SJCRH30 (cell line): ENCODE measurements around the gene TNRC6A. TPM values are rescaled to one million over a fixed set of nuclear protein-coding genes. Genes with fewer than 3 reads are reported as not detected.
"Not testable (repeated sequence)": the region's sequence is repeated elsewhere in the genome, so short reads cannot be mapped to it uniquely, and the experiment has no call there.

Source experiments
- DNase-seq, 2 experiments: peaks; one replicate each; pipeline ENCODE4 v3.0.0-alpha.2; 2015 to 2020
- H3K27ac ChIP-seq: fragments of 250-450 bp; sonication (Bioruptor Pico); 2 replicates; pipeline ENCODE4 v1.5.1; 2020; ENCODE audit warnings: mild to moderate bottlenecking, moderate library complexity
- H3K27me3 ChIP-seq: fragments of 250-450 bp; sonication (Bioruptor Pico); 2 replicates; pipeline ENCODE4 v1.5.1; 2020; ENCODE audit warnings: mild to moderate bottlenecking, moderate library complexity
- H3K36me3 ChIP-seq: fragments of 250-450 bp; sonication (Bioruptor Pico); 2 replicates; pipeline ENCODE4 v1.5.1; 2020; ENCODE audit warnings: mild to moderate bottlenecking, moderate library complexity
- H3K4me1 ChIP-seq: fragments of 250-450 bp; sonication (Bioruptor Pico); 2 replicates; pipeline ENCODE4 v1.5.1; 2020; ENCODE audit warnings: mild to moderate bottlenecking, moderate library complexity
- H3K4me3 ChIP-seq: fragments of 250-450 bp; sonication (Bioruptor Pico); 2 replicates; pipeline ENCODE4 v1.5.1; 2020; ENCODE audit warnings: mild to moderate bottlenecking, moderate library complexity
- H3K9me3 ChIP-seq: fragments of 250-450 bp; sonication (Bioruptor Pico); replicated peaks from 2 replicates; pipeline ENCODE4 v1.5.1; 2020; ENCODE audit warnings: mild to moderate bottlenecking, moderate library complexity
- total RNA-seq: library from RNA; depleted of rRNA; stranded (reverse); fragments of >200 nt; shearing (Covaris generic); gene quantifications from 2 replicates; pipeline ENCODE4 v1.2.3, GENCODE V29; 2014

The TNRC6A gene
- total RNA-seq, 1 experiment from 2014 or later, result 28.6 TPM

- Histone ChIP-seq H3K27ac (no peak overlapping the region), H3K36me3 (no peaks in the 10 kb centered on the region), H3K4me3 (no peak overlapping the region), H3K9me3 (no peaks in the 10 kb centered on the region), H3K4me1 (peaks cover 7% of the 10 kb centered on the region), H3K27me3 (no peaks in the 10 kb centered on the region)
- no peak for DNase-seq
Measured at GRCh38 chr16:24846548-24847357, 117.3 kb downstream of the TNRC6A start.

DNA sequence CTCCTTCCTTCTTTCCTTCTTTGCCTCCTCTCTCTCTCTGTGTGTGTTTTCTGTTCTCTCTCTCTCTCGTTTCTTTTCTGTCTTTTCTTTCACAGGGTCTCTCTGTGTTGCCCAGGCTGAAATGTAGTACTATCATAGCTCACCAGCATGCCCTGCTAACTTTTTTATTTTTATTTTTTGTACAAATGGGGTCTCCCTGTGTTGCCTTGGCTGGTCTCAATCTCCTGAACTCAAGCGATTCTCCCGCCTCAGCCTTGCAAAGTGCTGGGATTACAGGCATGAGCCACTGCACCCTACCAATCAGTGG is 117.9 kb downstream of the TNRC6A start:
- DNase-seq, result no peak

DNA sequence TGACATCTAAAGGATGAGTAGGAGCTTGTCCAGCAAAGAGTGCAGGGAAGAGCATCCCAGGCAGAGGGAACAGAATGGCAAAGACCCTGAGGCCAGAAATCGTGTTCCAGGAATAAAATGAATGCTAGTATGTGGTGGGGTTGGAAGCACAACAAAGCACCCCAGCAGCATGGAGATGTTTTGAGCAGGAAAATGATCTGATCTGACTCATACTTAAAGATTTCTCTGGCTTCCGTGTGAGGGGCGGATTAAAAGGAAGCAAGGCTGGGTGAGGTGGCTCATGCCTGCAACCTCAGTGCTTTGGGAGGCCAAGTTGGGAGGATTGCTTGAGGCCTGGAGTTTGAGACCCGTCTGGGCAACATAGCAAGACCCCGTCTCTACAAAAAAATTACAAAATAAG is 118.6 kb downstream of the TNRC6A start:
- no peak for DNase-seq

More for the DNA sequence above, 117.9 kb downstream of the TNRC6A start:
- Histone ChIP-seq H3K4me1 (peaks cover 7% of the 10 kb centered on the region), H3K27me3 (no peaks in the 10 kb centered on the region), H3K27ac (no peak overlapping the region), H3K4me3 (no peak overlapping the region), H3K36me3 (no peaks in the 10 kb centered on the region), H3K9me3 (no peaks in the 10 kb centered on the region)

DNA sequence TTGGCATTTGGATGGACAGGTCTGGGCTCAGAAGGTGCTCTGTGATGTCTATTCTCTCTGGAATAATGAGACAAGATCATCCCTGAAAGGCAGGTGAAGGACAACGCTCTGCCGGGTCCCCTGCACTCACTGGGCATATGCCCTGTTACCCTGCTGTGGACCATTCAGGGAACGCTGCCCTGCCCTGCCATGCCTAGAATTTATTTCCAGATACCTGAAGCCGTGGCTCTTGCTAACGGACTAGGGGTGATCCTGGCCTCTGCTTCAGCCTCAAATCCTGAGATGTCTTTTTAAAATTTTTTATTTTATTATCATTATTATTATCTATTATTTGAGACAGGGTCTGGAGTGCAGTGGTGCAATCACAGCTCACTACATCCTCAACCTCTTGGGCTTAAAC is 120.2 kb downstream of the TNRC6A start:
- Histone ChIP-seq H3K9me3 (no peaks in the 10 kb centered on the region), H3K4me1 (peaks cover 4% of the 10 kb centered on the region), H3K27ac (no peak overlapping the region), H3K27me3 (no peaks in the 10 kb centered on the region), H3K4me3 (no peak overlapping the region), H3K36me3 (no peaks in the 10 kb centered on the region)
- no peak for DNase-seq

More for the DNA sequence above, 118.6 kb downstream of the TNRC6A start:
- Histone ChIP-seq H3K4me1 (peaks cover 7% of the 10 kb centered on the region), H3K27me3 (no peaks in the 10 kb centered on the region), H3K36me3 (no peaks in the 10 kb centered on the region), H3K4me3 (no peak overlapping the region), H3K9me3 (no peaks in the 10 kb centered on the region), H3K27ac (no peak overlapping the region)

GRCh38 chr16:24850289-24850938 is 121.0 kb downstream of the TNRC6A start:
- Histone ChIP-seq H3K4me1 (peaks cover 4% of the 10 kb centered on the region), H3K36me3 (no peaks in the 10 kb centered on the region), H3K27me3 (no peaks in the 10 kb centered on the region), H3K4me3 (no peak overlapping the region), H3K9me3 (no peaks in the 10 kb centered on the region), H3K27ac (no peak overlapping the region)
- DNase-seq, result no peak

GRCh38 chr16:24851700-24852099 is 122.2 kb downstream of the TNRC6A start:
- Histone ChIP-seq H3K4me3 (no peak overlapping the region), H3K4me1 (peaks cover 4% of the 10 kb centered on the region), H3K27ac (no peak overlapping the region), H3K9me3 (no peaks in the 10 kb centered on the region), H3K27me3 (no peaks in the 10 kb centered on the region), H3K36me3 (no peaks in the 10 kb centered on the region)
- no peak for DNase-seq

DNA sequence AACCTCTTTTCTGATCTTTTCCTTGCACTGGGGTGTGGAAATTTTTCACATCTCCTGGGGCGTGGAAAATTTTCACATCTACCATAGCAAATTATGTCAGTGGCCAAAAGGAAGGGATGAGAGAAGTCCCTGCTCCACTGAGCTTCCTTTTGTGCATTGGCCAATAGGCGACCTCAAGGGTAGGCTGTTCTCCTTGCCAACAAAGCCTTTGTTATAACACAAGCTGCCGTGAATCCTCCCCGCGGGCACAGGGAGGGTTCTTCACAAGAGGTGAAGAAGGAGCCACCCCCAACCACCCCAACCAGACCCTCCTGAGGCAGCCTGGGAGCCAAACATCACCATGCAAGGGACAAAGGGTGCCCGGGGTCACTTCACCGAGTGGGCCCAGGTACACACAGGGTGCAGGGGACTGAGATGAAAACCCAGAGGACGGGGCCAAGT is 122.8 kb downstream of the TNRC6A start:
- Histone ChIP-seq H3K4me3 (no peak overlapping the region), H3K27me3 (no peaks in the 10 kb centered on the region), H3K9me3 (no peaks in the 10 kb centered on the region), H3K36me3 (no peaks in the 10 kb centered on the region), H3K4me1 (peaks cover 4% of the 10 kb centered on the region), H3K27ac (no peak overlapping the region)
- DNase-seq, result no peak

DNA sequence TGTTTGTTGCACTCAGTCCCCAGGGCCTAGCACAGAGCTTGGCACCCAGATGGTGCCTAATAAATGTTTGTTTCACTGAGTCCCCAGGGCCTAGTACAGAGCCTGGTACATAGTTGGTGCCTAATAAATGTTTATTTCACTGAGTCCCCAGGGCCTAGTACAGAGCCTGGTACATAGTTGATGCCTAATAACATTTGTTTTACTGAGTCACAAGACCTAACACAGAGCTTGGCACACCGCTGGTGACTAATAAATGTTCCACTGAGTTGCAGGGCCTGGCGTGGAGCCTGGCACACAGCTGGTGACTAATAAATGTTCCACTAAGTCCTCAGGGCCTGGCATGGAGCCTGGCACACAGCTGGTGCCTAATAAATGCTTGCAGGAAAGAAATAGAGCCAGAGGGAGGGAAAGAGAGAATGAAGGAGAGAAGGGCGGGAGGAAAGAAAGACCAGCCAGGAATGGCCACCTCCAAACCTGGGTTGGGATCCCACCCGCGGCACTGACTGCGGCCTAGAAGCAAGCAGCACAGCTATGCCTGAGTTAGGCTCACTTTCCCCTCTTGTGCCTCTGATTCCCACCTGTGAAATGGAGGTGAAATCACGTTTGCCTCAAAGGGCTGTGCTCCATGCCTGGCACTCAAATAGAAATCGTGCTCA is 123.8 kb downstream of the TNRC6A start:
- H3K9me3 ChIP-seq, result no peaks in the 10 kb centered on the region
- H3K36me3 ChIP-seq, result no peaks in the 10 kb centered on the region
- H3K27ac ChIP-seq, result no peak overlapping the region
- H3K27me3 ChIP-seq, result no peaks in the 10 kb centered on the region
- H3K4me3 ChIP-seq, result no peak overlapping the region
- peaks cover 4% of the 10 kb centered on the region for H3K4me1 ChIP-seq
- no peak for DNase-seq

GRCh38 chr16:24853830-24854229 is 124.4 kb downstream of the TNRC6A start:
- no peaks in the 10 kb centered on the region for H3K27me3 ChIP-seq
- no peak overlapping the region for H3K27ac ChIP-seq
- no peaks in the 10 kb centered on the region for H3K9me3 ChIP-seq
- no peak overlapping the region for H3K4me3 ChIP-seq
- no peaks in the 10 kb centered on the region for H3K36me3 ChIP-seq
- peak in 1 of 2 experiments; percentile 28 for DNase-seq
- peaks cover under 1% of the 10 kb centered on the region for H3K4me1 ChIP-seq

DNA sequence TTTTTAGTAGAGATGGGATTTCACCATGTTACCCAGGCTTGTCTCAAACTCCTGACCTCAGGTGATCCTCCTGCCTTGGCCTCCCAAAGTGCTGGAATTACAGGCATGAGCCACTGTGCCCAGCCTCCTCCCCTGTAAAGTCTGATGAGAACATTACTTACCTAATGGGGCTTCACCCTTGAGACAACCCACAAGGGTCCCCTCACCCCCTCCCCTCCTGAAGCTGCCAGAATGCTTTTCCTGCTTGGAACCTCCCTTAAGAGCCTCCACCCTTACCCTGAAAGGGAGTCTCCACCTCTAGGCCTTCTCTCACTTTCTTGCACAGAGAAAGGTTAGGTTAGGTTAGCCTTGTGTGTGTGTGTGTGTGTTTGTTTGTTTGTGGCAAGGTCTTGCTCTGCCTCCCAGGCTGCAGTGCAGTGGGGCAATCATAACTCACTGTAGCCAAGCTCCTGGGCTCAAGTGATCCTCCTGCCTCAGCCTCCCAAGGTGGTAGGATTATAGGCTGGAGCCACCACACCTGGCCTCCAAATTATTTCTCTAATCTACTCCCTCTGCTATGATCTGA is 125.2 kb downstream of the TNRC6A start:
- no peak for DNase-seq
- Histone ChIP-seq H3K27ac (no peak overlapping the region), H3K36me3 (no peaks in the 10 kb centered on the region), H3K4me1 (no peaks in the 10 kb centered on the region), H3K27me3 (no peaks in the 10 kb centered on the region), H3K4me3 (no peak overlapping the region), H3K9me3 (no peaks in the 10 kb centered on the region)

DNA sequence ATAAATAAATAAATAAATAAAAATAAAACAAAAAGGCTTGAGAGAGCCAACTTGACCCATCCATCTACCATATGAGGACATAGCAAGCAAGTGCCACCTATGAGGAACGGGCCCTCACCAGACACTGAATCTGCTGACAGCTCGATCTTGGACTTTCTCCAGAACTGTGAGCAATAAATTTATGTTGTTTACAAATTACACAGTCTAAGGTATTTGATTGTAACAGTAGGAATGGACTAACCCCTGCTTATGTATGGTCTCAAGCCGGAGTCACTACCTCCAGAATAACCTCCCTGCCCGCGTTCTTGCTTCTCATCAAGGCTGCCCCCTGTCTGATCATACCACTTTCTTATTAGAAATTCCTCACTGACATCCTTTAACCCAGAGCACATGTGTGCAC is 126.2 kb downstream of the TNRC6A start:
- H3K27ac ChIP-seq, result no peak overlapping the region
- H3K4me1 ChIP-seq, result no peaks in the 10 kb centered on the region
- no peaks in the 10 kb centered on the region for H3K27me3 ChIP-seq
- no peaks in the 10 kb centered on the region for H3K9me3 ChIP-seq
- H3K36me3 ChIP-seq, result no peaks in the 10 kb centered on the region
- no peak for DNase-seq
- H3K4me3 ChIP-seq, result no peak overlapping the region

- not testable (repeated sequence) for H3K4me1 ChIP-seq, H3K4me3 ChIP-seq, H3K9me3 ChIP-seq, DNase-seq, H3K27ac ChIP-seq, H3K36me3 ChIP-seq, H3K27me3 ChIP-seq
Measured at GRCh38 chr16:24856871-24857270, 127.4 kb downstream of the TNRC6A start.

DNA sequence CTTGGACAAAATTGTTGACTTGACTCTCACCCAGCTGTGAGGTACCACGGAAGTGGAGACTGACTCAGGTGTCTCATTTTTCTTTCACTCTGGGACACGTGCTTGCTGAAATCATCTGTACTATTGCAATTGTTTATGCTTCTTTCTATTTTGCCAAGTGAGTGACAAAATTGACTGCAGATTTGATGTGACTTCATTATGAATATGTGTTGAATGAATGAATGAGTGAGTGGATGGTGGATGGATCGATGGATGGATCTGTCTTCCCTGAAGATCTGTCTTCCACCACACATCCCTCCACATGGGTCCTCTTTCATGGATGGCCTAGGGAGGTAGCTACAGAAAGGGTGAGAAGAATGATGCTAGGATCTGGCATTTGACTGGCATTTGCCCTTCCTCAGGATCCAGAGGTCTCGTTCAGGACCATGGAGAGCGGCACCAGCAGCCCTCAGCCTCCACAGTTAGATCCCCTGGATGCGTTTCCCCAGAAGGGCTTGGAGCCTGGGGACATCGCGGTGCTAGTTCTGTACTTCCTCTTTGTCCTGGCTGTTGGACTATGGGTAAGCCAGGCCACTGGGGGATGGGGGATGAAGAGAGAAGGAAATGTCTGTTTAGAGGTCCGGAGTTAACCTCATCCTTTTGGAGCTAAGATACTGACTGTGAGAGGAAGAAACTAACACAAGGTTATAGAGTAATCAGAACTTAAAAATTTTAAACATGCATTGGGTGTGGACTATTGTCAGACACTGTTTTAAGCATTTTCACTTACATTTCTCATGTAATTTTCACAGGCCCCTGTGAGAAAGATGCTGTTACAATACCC is 129.0 kb downstream of the TNRC6A start:
- no peaks in the 10 kb centered on the region for H3K27me3 ChIP-seq
- DNase-seq, result peak; percentile 67 to 77
- H3K4me3 ChIP-seq, result no peak overlapping the region
- no peak overlapping the region for H3K27ac ChIP-seq
- H3K36me3 ChIP-seq, result no peaks in the 10 kb centered on the region
- H3K4me1 ChIP-seq, result no peaks in the 10 kb centered on the region
- H3K9me3 ChIP-seq, result no peaks in the 10 kb centered on the region

- H3K36me3 ChIP-seq, result no peaks in the 10 kb centered on the region
- H3K27ac ChIP-seq, result no peak overlapping the region
- H3K4me1 ChIP-seq, result no peaks in the 10 kb centered on the region
- DNase-seq, result no peak
- H3K27me3 ChIP-seq, result no peaks in the 10 kb centered on the region
- H3K4me3 ChIP-seq, result no peak overlapping the region
- peaks cover 6% of the 10 kb centered on the region; the same call in 1 of the 2 replicates for H3K9me3 ChIP-seq
Measured at GRCh38 chr16:24861461-24861860, 132.0 kb downstream of the TNRC6A start.
